Activated T-cell treated with anti-CD3 and anti-CD28 coated beads for 4 hours (primary cell): ENCODE data around the gene MAGEA9B.
"Not testable (repeated sequence)": the region's sequence is repeated elsewhere in the genome, so short reads cannot be mapped to it uniquely, and the experiment has no call there.

ENCODE experiments used
- DNase-seq: peaks from one replicate; pipeline ENCODE4 v3.0.0-alpha.2; 2020

The MAGEA9B gene

DNA sequence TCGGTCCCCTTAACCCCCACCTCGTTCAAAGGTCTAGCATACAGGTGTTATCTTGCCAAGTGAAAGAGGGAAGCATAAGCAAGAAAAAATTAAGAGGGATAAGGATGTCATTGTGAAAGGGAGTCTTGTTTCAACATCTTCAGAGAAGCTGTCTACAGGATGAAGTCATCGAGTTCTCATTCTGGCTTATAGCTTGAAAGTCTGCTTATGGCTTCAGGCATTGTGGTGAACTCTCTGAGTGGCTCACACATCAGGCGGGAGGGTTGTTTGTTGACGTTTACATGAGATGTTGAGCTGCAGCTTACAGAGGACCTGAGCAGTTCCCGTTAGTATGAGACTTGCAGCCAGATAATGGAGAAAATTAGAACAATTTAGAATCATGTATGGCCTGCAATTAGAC, 16.6 kb downstream of the MAGEA9B start:
- no peak for DNase-seq

DNA sequence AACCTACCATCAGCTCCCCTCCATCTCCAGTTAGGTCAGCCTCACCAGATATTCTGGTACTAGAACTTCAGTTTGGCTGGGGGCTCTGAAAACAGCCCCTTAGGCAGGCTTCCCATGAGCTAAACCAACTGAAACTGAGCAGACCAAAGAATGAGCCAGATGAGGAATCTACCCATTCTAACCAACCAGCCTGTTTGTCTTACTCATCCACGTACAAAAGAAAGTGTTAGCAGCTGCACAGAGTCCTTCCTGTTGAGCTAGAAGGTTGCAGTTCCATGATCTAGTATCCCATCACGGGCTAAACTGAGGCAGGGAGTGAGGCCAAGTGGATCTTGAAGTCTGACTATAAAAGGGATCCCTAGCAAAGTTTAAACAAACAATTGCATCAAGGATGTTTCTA, 17.5 kb downstream of the MAGEA9B start:
- DNase-seq = no peak

GRCh38 chrX:149568701-149569296, 18.5 kb downstream of the MAGEA9B start:
- DNase-seq = no peak

DNA sequence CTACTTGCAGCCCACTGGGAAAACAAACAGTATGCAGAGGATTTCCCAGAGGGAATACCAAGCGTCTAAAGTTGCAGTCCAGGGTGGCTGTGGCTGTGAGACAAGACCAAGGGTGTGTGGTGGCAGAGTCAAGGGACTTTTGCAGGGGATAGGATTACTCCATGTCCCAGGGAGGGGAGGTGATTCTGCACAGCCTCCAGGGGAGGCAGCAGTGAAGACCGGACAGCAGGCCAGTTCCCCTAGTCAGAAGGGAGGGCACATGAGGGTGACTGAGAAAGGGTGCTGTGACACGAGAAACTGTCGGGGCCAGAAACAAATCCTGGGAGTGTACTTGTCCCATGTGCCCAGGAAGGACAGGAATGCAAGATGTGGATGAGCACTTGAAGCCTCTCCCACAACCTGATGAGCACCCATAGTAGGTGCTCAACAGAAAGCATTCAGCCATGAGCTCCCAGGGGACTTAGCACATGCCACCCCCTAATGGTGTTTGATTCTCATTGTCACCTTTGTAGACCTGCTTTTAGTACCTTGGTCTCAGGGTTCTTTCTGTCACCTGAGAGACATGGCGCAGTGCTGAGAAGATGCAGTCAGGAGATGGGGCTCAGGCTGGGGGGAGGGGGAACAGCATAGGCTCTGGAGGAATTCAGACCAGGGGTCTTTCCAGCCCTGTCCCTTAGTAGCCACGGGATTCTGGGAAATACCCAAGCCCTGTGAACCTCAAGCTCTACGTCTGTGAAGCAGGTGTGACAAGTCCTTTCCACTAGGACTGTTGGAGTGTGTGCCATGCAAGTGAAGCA, 19.4 kb downstream of the MAGEA9B start:
- DNase-seq = no peak

DNA sequence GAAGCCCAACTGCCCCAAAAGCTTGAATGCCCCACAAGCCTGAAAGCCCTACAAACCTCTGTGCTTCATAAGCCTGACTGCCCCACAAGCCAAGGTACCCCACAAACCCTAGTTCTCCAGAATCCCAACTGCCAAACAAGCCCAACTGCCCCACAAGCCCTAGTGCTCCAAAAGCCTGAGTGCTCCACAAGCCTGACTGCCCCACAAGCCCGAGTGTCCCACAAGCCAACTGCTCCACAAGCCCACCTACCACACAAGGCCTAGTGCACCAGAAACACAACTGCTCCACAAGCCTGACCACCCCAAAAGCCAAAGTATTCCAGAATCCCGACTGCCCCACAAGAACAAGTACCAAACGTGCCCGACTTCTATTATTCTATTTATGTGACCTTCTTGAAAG, 23.9 kb downstream of the MAGEA9B start:
- no peak for DNase-seq

DNA sequence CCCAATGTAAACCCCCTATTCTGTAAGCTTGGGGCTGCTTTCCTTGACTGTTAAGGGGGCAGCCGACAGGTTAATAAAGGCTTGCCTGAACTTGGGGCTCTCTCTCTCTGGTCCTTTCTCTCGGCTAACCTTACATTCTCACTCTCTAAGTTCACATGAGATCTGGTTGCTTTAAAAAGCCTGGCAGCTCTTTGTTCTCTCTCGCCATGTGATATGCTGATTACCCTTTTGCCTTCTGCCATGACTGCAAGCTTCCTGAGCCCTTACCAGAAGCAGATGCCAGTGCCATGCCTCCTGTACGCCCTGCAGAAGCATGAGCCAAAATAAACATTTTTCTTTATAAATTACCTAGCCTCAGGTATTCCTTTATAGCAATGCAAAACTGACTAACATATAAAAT, 32.0 kb downstream of the MAGEA9B start:
- not testable (repeated sequence) for DNase-seq

- DNase-seq = not testable (repeated sequence)
Observed at GRCh38 chrX:149551939-149552248, 35.4 kb downstream of the MAGEA9B start.

DNA sequence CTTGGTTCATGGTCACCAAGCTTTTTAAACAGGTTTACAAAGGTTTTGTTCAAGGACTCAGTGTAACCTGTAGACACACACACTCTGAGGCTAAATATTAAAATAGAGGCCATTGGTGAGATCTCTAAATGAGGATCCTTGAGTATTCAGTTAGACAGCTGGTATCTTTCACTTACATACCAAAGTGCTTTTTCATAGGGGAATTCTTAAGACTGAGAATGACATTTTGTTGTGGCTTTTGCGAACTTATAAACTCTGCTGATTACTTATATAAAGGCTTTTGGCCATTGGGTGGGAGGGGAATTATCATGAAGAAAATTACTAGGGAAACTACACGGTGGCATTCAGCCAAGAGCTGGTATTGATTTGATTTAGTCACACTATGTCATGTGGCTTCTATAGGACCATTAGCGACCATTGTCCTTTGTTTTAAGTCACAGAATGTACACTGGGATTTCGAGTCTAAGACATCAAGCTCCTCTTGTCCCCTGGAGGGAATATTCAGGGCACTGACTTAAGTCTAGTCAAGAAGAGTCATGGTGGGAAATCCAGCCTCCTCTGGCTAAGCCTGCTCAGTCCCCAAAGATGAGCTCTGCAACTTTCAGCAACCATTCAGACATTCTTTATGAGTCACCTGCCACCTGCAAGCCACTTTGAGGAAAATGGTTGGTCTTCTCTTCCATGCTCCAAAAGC, 35.9 kb downstream of the MAGEA9B start:
- not testable (repeated sequence) for DNase-seq

DNA sequence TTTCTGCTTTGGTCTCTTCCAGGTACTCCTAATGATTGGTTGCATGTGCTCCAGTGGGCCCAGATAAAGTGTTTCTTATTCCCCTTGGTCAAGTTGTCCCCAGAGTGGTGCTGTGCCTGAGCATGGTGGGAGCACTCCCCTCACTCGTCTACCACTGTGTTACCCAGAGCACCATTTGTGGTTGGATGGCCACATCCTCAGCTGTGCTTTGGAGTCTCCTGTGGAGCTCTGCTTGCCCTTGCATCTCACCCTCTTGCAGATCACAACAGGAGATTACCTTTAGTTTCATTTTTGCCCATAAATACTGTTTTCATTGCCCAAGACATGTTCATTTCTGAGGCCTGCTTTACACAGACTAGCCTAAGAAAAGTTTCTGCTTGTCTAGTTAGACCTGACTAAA, 36.8 kb downstream of the MAGEA9B start:
- DNase-seq = not testable (repeated sequence)

- DNase-seq = not testable (repeated sequence)
Observed at GRCh38 chrX:149549701-149550100, 37.6 kb downstream of the MAGEA9B start, which contains the start of gene HSFX3. Gene HSFX3, minus strand, starts transcription at chrX:149549924. Its CDS starts 72 bp downstream, at chrX:149549852.

DNA sequence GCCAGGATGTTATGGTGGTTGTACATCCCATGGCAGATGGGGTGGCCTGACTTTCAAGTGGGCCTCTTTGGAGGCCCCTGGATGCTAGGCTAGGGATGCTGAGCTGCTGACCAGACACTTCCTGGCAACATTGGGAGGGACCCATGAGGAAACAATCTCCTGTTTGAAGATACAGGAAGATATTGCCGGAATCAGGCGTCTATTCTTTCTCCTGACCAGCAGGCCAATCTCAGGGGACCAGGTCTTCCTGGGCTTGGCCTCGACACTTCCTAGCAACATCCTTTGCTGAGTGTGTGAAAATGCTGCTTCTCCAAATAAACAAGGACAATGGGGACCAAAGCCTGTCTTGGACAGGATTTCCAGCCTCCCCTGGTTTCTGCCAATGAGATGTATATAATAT, 39.5 kb downstream of the MAGEA9B start:
- not testable (repeated sequence) for DNase-seq

DNA sequence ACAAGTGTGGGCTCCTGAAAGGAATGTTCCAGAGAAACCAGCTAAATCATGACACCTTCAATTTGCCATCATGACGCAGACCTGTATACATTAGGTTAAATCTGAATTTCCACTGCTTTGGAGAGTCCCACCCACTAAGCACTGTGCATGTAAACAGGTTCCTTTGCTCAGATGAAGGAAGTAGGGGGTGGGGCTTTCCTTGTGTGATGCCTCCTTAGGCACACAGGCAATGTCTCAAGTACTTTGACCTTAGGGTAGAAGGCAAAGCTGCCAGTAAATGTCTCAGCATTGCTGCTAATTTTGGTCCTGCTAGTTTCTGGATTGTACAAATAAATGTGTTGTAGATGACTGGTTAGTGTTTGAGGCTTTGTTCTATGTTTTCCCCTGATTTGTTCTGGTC, 40.3 kb downstream of the MAGEA9B start:
- not testable (repeated sequence) for DNase-seq

- DNase-seq = not testable (repeated sequence)
Observed at GRCh38 chrX:149545545-149546543, 41.4 kb downstream of the MAGEA9B start.

DNA sequence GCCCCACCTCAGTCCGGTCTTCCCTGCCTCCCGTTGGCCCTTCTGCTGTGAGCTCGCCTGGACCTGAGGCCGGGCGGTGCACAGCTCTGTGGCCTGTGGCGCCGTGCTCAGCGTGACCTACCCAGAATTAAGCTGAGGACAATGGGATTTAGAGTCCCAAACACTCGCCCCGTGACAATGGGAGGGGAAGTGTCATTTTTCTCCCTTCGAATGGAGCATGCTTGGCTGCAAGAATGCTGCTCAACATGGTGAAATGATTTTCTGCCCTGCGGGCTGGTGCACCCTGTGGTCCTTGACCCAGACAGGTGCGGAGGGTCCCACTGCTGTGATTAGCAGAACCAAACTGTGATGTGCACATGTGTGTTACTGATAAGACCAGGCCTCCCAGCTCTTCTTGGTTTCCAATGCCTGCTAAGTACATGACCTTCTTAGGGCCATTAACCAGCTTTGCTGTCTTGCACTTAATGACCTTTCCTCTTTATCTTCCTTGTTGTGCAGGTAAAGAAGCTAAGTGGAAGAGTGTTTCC, 45.7 kb downstream of the MAGEA9B start:
- no peak for DNase-seq

GRCh38 chrX:149540621-149541520, 46.4 kb downstream of the MAGEA9B start, which contains the start of gene EOLA1:
Gene EOLA1, plus strand, starts transcription at chrX:149541012. Its CDS starts 4,619 bp downstream, at chrX:149545631.
- peak; percentile 82 for DNase-seq

DNA sequence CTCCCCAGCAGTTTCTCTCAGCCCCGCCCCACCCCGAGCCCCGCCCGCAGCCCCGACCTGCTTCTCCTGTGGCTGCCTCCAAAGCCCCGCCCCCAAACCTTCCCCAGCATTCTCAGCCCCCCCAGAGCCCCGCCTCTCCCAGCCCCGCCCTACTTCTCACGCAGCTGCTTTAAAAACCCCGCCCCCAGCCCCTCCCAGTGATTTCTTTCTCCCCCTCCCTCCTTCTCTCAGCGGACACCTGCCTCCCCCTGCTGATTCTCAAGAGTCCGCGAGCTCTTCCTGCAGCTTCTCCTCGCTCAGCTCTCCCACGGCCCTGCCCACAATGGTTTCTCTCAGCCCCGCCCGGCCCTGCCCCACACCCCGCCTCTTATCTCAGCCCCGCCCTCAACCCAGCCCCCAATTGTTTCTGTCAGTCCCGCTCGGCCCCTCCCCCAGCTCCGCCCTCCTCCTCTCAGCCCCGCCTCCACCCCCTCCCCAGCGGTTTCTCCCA, 47.1 kb downstream of the MAGEA9B start:
- peak; percentile 86 for DNase-seq

DNA sequence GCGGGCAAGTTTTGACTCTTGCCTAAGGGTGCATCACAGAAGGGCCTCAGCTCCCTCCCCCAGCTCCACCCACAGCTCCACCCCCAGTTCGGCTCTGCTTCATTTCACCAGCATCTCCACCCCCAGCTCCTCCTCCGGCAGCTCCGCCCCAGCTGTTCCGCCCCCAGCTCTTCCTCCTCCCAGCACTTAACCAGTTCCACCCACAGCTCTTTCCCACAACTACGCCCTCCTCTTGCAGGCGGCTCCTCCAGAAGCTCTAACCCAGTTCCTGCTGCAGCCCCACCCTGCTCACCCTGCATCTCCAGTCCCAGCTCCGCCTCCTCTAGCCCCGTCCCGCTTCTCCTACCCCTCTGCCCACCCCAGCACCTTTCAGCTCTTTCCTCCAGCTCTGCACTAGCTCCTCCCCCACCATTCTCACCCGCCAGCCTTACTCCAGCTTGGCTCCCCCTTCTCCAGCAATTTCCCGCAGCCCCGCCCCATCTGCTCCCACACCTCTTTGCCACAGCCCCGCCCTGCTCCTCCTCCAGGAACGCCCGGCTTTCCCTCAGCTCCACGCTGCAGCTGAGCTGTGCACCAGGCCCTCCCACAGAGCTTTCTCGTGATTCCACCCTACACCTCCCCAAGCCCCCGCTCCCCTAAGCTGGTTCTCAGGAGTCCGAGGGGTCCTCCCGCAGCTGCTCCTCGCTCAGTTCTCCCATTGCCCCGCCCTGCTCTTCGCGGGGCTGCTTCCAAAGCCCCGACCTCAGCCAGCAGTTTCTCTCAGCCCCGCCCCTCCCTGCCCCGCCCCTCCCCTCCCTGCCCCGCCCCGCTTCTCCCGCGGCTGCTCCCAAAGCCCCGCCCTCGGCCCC, 47.8 kb downstream of the MAGEA9B start:
- peak; percentile 73 for DNase-seq

- DNase-seq = not testable (repeated sequence)
Observed at GRCh38 chrX:149537474-149537873, 49.8 kb downstream of the MAGEA9B start.

GRCh38 chrX:149534926-149535602, 52.2 kb downstream of the MAGEA9B start:
- not testable (repeated sequence) for DNase-seq
